ENCODE data around the gene CERKL. TPM values are rescaled to one million over a fixed set of nuclear protein-coding genes. Genes with fewer than 3 reads are reported as not detected.

Gene CERKL
- total RNA-seq, 1 donor from 2014 or later: 2.6 TPM

DNA sequence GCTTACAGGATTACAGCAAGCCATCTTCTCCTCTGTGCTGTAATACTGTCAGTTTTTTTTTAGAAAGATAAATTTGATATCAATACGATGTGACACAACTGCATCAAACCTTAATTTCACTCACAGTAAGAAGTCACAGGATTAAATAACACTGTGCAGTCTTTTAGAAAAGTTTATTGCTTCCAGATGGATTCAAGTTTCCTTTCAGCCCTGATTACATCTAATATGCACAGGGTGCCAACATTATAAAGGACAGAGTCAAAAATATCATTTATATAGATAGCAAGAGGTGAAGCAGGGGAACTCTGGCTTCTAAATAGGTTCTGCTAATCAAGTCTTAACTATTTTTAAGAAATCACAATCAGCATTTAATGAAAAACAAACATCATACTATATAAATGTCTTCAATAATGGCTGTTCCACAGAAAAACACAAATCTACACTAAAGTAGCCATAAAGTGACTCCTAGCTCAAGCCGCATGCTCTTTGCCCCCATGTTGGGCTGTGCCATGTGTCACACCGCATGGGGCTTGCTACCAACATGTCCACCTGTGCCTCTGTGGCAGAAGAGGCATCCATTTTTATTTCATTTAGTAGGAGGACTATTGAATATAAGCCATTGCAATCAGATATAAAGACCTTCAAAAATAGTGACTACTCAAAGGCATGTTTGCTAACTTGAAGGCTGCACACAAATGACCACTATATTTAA lies 35.0 kb downstream of the CERKL start:
- no peak overlapping the region for H3K4me3 Mint-ChIP-seq (ENCODE audit: low read depth)
- peaks cover 6% of the 10 kb centered on the region for H3K9me3 Mint-ChIP-seq (ENCODE audit: low read depth)
- TF ChIP-seq, protein P1, sequence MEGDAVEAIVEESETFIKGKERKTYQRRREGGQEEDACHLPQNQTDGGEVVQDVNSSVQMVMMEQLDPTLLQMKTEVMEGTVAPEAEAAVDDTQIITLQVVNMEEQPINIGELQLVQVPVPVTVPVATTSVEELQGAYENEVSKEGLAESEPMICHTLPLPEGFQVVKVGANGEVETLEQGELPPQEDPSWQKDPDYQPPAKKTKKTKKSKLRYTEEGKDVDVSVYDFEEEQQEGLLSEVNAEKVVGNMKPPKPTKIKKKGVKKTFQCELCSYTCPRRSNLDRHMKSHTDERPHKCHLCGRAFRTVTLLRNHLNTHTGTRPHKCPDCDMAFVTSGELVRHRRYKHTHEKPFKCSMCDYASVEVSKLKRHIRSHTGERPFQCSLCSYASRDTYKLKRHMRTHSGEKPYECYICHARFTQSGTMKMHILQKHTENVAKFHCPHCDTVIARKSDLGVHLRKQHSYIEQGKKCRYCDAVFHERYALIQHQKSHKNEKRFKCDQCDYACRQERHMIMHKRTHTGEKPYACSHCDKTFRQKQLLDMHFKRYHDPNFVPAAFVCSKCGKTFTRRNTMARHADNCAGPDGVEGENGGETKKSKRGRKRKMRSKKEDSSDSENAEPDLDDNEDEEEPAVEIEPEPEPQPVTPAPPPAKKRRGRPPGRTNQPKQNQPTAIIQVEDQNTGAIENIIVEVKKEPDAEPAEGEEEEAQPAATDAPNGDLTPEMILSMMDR (IDR thresholded peaks at IDR 0.05; ENCODE audit: unreplicated experiment): no peak
- H3K27me3 Mint-ChIP-seq: peaks cover 6% of the 10 kb centered on the region
- peaks cover 7% of the 10 kb centered on the region for H3K4me1 Mint-ChIP-seq (ENCODE audit: low read depth)
- no peak for DNase-seq (ENCODE audit: low spot score, unreplicated experiment)
- H3K36me3 Mint-ChIP-seq (ENCODE audit: insufficient read depth): no peaks in the 10 kb centered on the region
- no peak overlapping the region for H3K27ac Mint-ChIP-seq

DNA sequence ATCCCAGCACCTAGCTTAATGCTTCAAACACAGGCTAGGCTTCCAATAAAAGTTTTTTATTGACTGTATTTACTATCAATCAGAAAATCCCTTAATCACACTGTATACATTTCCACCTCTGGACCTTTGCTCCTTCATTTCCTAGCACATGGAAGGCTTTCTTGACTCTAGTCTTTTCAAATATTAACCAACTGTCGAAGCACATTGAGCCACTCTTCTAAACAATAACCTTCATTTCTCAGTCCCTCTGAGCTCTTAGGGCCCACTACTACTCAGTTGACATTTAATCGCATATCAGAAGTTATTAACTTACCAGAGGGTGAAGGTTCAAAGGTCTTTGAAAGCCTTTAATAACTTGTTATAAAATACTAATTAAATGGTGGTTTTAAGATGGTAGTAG lies 37.4 kb downstream of the CERKL start:
- Mint-ChIP-seq H3K4me3 (ENCODE audit: low read depth) (no peak overlapping the region), H3K4me1 (ENCODE audit: low read depth) (peaks cover 7% of the 10 kb centered on the region), H3K27ac (no peak overlapping the region), H3K36me3 (ENCODE audit: insufficient read depth) (no peaks in the 10 kb centered on the region), H3K27me3 (no peaks in the 10 kb centered on the region), H3K9me3 (ENCODE audit: low read depth) (peaks cover 2% of the 10 kb centered on the region)
- DNase-seq (ENCODE audit: low spot score, unreplicated experiment): no peak
- TF ChIP-seq, protein P1 (IDR thresholded peaks at IDR 0.05; ENCODE audit: unreplicated experiment): no peak

GRCh38 chr2:181616715-181617114 lies 40.2 kb downstream of the CERKL start:
- H3K4me3 Mint-ChIP-seq (ENCODE audit: low read depth): no peak overlapping the region
- no peak overlapping the region for H3K27ac Mint-ChIP-seq
- H3K36me3 Mint-ChIP-seq (ENCODE audit: insufficient read depth): no peaks in the 10 kb centered on the region
- no peak for DNase-seq (ENCODE audit: low spot score, unreplicated experiment)
- H3K4me1 Mint-ChIP-seq (ENCODE audit: low read depth): peaks cover 12% of the 10 kb centered on the region
- H3K27me3 Mint-ChIP-seq: no peaks in the 10 kb centered on the region
- H3K9me3 Mint-ChIP-seq (ENCODE audit: low read depth): peaks cover 2% of the 10 kb centered on the region
- TF ChIP-seq, protein P1 (IDR thresholded peaks at IDR 0.05; ENCODE audit: unreplicated experiment): no peak

- Mint-ChIP-seq H3K4me3 (ENCODE audit: low read depth) (no peak overlapping the region), H3K9me3 (ENCODE audit: low read depth) (peaks cover 2% of the 10 kb centered on the region), H3K27ac (no peak overlapping the region), H3K27me3 (no peaks in the 10 kb centered on the region), H3K4me1 (ENCODE audit: low read depth) (peaks cover 12% of the 10 kb centered on the region), H3K36me3 (ENCODE audit: insufficient read depth) (no peaks in the 10 kb centered on the region)
- no peak for DNase-seq (ENCODE audit: low spot score, unreplicated experiment)
- TF ChIP-seq, protein P1 (IDR thresholded peaks at IDR 0.05; ENCODE audit: unreplicated experiment): no peak
Observed at GRCh38 chr2:181614874-181615638, 41.8 kb downstream of the CERKL start.

- H3K4me1 Mint-ChIP-seq (ENCODE audit: low read depth): peaks cover 9% of the 10 kb centered on the region
- no peak overlapping the region for H3K27ac Mint-ChIP-seq
- DNase-seq (ENCODE audit: low spot score, unreplicated experiment): no peak
Observed at GRCh38 chr2:181613241-181613640, 43.7 kb downstream of the CERKL start.

More at GRCh38 chr2:181613241-181613640, 43.7 kb downstream of the CERKL start:
- no peak overlapping the region for H3K4me3 Mint-ChIP-seq (ENCODE audit: low read depth)
- H3K27me3 Mint-ChIP-seq: no peaks in the 10 kb centered on the region
- H3K36me3 Mint-ChIP-seq (ENCODE audit: insufficient read depth): no peaks in the 10 kb centered on the region
- H3K9me3 Mint-ChIP-seq (ENCODE audit: low read depth): no peaks in the 10 kb centered on the region
- TF ChIP-seq, protein P1 (IDR thresholded peaks at IDR 0.05; ENCODE audit: unreplicated experiment): no peak

Data from progenitor cell of endocrine pancreas (in vitro differentiated cells).